ENCODE results near the gene NXT1.

NXT1 gene

DNA sequence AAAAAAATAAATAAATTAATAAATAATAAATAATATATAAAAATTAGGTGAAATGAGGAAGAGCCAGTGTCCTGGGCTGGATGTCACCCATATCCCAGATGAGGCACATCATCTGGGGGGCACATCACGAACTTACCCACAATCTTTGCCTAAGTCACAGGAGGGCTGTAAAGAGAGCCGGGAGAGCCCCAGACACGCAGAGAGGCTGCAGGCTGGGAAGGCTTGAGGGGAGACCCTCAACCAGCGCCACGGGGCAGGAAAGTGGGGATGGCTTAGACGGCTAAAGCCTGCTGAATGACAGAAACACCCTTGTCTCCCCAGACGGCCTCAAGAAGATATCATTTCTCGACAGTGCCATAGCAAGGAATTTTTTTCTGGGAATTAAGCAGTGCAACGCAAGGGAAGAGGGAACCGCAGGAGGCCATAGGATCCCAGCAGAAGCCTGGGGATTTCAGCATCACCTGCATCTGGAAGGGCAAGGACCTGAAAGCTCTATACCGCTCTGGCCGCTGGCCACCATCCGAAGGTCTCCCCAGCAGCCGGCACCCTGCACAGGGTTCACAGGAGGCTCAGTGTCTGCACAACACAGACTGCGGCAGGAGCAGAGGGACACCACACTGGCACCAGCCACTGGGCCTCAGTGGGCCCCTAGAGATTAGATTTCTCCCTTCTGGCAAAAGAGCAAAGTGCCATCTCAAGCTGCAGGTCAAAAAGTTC, 22.8 kb upstream of the NXT1 start:
- Histone ChIP-seq H3K27ac (ENCODE audit: low read depth, low read length, severe bottlenecking) (no peak overlapping the region), H3K4me1 (ENCODE audit: control insufficient read depth, insufficient read depth, low read length, poor library complexity, severe bottlenecking) (peaks cover 7% of the 10 kb centered on the region), H3K9me3 (ENCODE audit: control insufficient read depth, low read length) (no peaks in the 10 kb centered on the region), H3K36me3 (ENCODE audit: control insufficient read depth, insufficient read depth, low read length) (no peaks in the 10 kb centered on the region), H3K4me3 (ENCODE audit: extremely low read depth, insufficient read depth, low read length, poor library complexity, severe bottlenecking) (no peak overlapping the region)
- WGBS, 2 experiments (ENCODE audit: insufficient coverage in 2 of 2), result 91 to 96% methylated on average over 13 to 15 of the region's 15 CpGs

DNA sequence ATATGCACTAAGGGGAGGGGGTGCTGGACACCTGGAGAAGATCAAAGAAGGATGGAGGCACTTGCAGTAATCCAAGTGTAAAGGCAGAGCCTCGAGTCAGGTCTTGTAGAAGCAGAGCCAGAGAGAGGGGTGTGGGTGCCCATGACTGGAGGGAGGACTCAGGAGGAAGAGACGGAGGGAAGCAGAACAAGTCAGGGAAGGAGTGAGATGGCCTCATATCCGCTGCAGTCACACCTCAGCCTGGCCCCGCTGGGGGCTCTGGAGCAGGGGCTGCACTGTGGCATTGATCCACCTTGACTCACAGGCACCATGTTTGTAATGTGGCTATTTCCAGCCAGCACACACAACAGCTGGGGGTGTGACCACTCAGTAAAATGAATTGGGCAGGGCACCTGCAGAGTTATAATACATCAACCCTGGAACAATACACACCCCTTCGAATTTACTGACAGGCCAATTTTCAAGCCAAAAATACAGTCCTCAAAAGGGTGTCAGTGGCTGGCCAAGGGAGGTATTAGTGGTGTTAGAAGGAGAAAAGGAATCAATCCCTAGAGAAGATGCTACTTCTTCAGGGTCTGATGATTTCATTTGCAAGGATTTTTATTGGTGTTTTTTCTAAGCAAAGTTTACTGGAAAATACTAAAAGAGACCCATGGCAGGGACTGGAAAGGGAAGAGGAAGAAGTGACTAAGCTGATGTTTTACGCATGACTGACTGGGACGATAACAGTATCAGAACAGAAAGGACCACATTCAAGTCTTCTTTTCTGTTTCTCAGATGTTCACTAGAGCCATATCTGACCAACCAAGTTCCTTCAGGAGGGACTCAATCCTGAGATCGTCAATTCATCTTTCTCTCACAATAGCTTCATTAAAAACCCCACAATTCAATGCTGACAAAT, 18.9 kb upstream of the NXT1 start:
- Histone ChIP-seq H3K9me3 (ENCODE audit: control insufficient read depth, low read length) (no peaks in the 10 kb centered on the region), H3K4me1 (ENCODE audit: control insufficient read depth, insufficient read depth, low read length, poor library complexity, severe bottlenecking) (peaks cover 7% of the 10 kb centered on the region), H3K27ac (ENCODE audit: low read depth, low read length, severe bottlenecking) (no peak overlapping the region), H3K36me3 (ENCODE audit: control insufficient read depth, insufficient read depth, low read length) (no peaks in the 10 kb centered on the region), H3K4me3 (ENCODE audit: extremely low read depth, insufficient read depth, low read length, poor library complexity, severe bottlenecking) (no peak overlapping the region)
- WGBS, 2 experiments (ENCODE audit: insufficient coverage in 2 of 2), result 84 to 93% methylated on average over 6 to 7 of the region's 8 CpGs

DNA sequence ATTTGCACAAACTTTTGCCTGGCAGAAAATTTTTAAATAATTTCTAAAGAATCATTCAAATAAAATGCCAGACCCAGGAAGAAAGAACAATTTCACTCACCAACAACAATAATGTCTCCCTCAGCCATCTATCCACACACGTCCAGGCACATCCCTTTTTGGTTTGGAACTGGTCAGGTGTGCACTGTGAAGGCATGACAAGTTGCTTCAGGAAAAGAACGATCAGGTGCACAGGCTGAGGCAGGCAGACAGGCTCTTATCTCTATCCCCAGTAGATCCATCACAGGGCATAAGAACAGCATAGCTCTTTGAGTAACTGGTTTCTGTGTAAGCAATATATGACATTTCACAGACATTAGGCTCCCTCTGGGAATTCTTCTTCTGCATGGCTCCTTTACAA, 18.1 kb upstream of the NXT1 start:
- 90 to 100% methylated on average over 1 to 2 of the region's 2 CpGs for WGBS, 2 experiments (ENCODE audit: insufficient coverage in 2 of 2)
- H3K4me3 ChIP-seq (ENCODE audit: extremely low read depth, insufficient read depth, low read length, poor library complexity, severe bottlenecking), result no peak overlapping the region

DNA sequence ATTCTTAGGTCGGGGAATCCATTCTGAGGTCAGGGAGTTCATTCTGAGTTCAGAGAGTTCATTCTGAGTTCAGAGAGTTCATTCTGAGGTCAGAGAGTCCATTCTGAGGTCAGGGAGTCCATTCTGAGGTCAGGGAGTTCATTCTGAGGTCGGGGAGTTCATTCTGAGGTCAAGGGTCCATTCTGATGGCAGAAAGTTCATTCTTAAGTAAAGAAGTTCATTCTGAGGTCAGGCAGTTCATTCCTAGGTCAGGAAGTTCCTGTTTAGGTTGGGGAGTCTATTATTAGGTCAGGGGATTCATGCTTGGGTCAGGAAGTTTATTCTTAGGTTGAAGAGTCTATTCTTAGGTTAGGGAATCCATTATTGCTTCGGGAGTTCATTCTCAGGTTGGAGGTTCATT, 16.5 kb upstream of the NXT1 start:
- peaks cover 7% of the 10 kb centered on the region for H3K4me1 ChIP-seq (ENCODE audit: control insufficient read depth, insufficient read depth, low read length, poor library complexity, severe bottlenecking)
- WGBS, 2 experiments (ENCODE audit: insufficient coverage in 2 of 2), result 70 to 77% methylated on average over 3 of the region's 3 CpGs
- H3K4me3 ChIP-seq (ENCODE audit: extremely low read depth, insufficient read depth, low read length, poor library complexity, severe bottlenecking), result no peak overlapping the region
- no peaks in the 10 kb centered on the region for H3K36me3 ChIP-seq (ENCODE audit: control insufficient read depth, insufficient read depth, low read length)
- H3K27ac ChIP-seq (ENCODE audit: low read depth, low read length, severe bottlenecking), result no peak overlapping the region
- H3K9me3 ChIP-seq (ENCODE audit: control insufficient read depth, low read length), result no peaks in the 10 kb centered on the region

More for the DNA sequence above, 18.1 kb upstream of the NXT1 start:
- Histone ChIP-seq H3K36me3 (ENCODE audit: control insufficient read depth, insufficient read depth, low read length) (no peaks in the 10 kb centered on the region), H3K27ac (ENCODE audit: low read depth, low read length, severe bottlenecking) (no peak overlapping the region), H3K9me3 (ENCODE audit: control insufficient read depth, low read length) (no peaks in the 10 kb centered on the region), H3K4me1 (ENCODE audit: control insufficient read depth, insufficient read depth, low read length, poor library complexity, severe bottlenecking) (peaks cover 7% of the 10 kb centered on the region)

DNA sequence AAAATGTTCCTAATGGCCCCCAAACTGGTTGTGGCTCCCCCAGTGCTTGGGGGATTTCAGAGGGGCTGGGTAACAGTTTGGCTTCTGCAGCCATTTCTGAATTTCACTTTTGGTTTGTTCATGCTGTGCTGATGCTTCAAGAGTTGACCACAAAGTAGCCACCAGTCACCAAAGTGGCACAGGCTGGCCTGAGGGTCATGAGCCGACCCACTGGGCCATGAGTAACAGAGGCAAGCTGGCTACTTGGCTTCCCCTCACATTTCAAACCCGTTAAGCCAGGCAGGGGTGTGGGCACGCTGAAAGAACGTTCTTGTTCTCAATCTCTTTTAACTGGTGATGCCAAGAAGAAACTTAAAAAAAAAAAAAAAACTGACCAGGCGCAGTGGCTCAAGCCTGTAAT, 15.1 kb upstream of the NXT1 start:
- Histone ChIP-seq H3K9me3 (ENCODE audit: control insufficient read depth, low read length) (no peaks in the 10 kb centered on the region), H3K4me3 (ENCODE audit: extremely low read depth, insufficient read depth, low read length, poor library complexity, severe bottlenecking) (no peak overlapping the region), H3K36me3 (ENCODE audit: control insufficient read depth, insufficient read depth, low read length) (no peaks in the 10 kb centered on the region), H3K4me1 (ENCODE audit: control insufficient read depth, insufficient read depth, low read length, poor library complexity, severe bottlenecking) (peaks cover 11% of the 10 kb centered on the region), H3K27ac (ENCODE audit: low read depth, low read length, severe bottlenecking) (no peak overlapping the region)
- WGBS, 2 experiments (ENCODE audit: insufficient coverage in 2 of 2), result 90 to 98% methylated on average over 2 to 4 of the region's 5 CpGs

DNA sequence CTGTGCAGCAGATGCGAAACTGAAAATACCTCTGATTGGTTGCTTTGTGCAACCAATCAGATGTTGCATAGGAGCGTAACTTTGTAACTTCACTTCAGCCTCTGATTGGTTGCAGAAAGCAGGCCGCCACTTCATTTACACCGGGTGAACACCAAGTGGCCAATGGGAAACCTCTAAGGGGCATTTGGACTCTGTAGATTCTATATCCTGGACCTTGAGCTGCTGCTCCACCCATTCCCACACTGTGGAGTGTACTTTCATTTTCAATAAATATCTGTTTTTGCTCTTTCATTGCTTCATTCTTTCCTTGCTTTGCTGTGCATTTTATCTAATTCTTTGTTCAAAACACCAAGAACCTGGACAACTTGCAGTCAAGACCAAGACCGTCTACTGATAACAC, 14.1 kb upstream of the NXT1 start:
- Histone ChIP-seq H3K27ac (ENCODE audit: low read depth, low read length, severe bottlenecking) (no peak overlapping the region), H3K36me3 (ENCODE audit: control insufficient read depth, insufficient read depth, low read length) (no peaks in the 10 kb centered on the region), H3K9me3 (ENCODE audit: control insufficient read depth, low read length) (no peaks in the 10 kb centered on the region), H3K4me1 (ENCODE audit: control insufficient read depth, insufficient read depth, low read length, poor library complexity, severe bottlenecking) (peaks cover 11% of the 10 kb centered on the region), H3K4me3 (ENCODE audit: extremely low read depth, insufficient read depth, low read length, poor library complexity, severe bottlenecking) (no peak overlapping the region)
- WGBS, 2 experiments (ENCODE audit: insufficient coverage in 2 of 2), result 94 to 100% methylated on average over 4 to 5 of the region's 5 CpGs

DNA sequence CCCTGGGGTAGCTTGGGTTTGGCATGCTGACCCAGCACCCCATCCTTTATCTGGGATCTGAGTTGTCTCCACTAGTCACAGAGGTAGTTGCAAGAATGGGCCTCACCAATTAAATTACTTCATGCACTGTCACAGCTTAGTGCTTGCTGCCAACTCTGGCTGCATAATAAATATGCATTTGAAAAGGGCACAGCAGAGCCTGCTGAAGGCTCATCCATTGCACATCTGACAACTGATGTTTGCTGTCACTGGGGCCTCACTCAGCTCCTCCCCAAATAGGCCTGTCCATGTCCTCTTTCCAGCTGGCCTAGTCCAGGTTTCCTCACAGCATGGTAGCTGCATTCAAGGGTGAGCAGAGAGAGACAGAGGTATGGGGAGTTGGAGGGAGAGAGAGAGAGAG, 13.3 kb upstream of the NXT1 start:
- Histone ChIP-seq H3K36me3 (ENCODE audit: control insufficient read depth, insufficient read depth, low read length) (no peaks in the 10 kb centered on the region), H3K4me1 (ENCODE audit: control insufficient read depth, insufficient read depth, low read length, poor library complexity, severe bottlenecking) (peaks cover 4% of the 10 kb centered on the region), H3K27ac (ENCODE audit: low read depth, low read length, severe bottlenecking) (no peak overlapping the region), H3K9me3 (ENCODE audit: control insufficient read depth, low read length) (no peaks in the 10 kb centered on the region), H3K4me3 (ENCODE audit: extremely low read depth, insufficient read depth, low read length, poor library complexity, severe bottlenecking) (no peak overlapping the region)

DNA sequence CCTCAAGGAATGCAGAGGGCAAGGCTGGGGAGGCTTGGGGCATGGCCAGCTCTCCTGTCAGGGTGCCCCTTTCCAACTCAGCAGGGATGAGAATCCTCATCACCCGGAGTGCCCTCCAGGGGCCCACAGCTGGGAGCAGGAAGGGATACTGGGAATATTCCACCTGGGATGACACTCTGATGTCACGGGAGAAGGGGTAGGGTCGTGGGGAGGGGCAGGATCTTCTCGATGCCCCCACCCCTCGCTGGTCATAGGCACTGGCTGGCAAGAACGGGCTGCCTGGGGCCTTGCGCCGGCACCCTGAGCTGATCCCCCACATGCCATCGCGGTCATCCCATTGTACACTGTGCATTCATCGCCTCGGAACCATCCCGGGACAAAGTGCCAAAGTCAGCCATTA, 10.6 kb upstream of the NXT1 start:
- peaks cover 9% of the 10 kb centered on the region for H3K4me1 ChIP-seq (ENCODE audit: control insufficient read depth, insufficient read depth, low read length, poor library complexity, severe bottlenecking)
- H3K9me3 ChIP-seq (ENCODE audit: control insufficient read depth, low read length), result no peaks in the 10 kb centered on the region
- no peaks in the 10 kb centered on the region for H3K36me3 ChIP-seq (ENCODE audit: control insufficient read depth, insufficient read depth, low read length)
- H3K4me3 ChIP-seq (ENCODE audit: extremely low read depth, insufficient read depth, low read length, poor library complexity, severe bottlenecking), result no peak overlapping the region
- H3K27ac ChIP-seq (ENCODE audit: low read depth, low read length, severe bottlenecking), result no peak overlapping the region
- 88 to 97% methylated on average over 11 to 13 of the region's 13 CpGs for WGBS, 2 experiments (ENCODE audit: insufficient coverage in 2 of 2)

DNA sequence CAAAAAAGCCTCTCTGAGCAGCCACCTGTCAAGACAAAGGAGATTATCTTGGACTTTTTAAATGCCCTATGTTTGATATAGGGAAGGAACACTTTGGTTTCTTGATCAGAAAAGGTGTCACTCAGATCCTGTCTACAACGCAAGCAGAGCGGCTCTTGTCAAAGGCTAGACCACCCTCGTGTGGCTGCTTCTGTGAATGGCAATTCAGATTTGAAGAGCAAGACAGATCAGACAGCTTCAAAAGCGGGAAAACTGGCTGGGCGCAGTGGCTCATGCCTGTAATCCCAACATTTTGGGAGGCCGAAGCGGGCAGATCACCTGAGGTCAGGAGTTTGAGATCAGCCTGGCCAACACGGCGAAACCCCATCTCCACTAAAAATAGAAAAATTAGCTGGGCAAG, 10.1 kb upstream of the NXT1 start:
- Histone ChIP-seq H3K9me3 (ENCODE audit: control insufficient read depth, low read length) (no peaks in the 10 kb centered on the region), H3K36me3 (ENCODE audit: control insufficient read depth, insufficient read depth, low read length) (no peaks in the 10 kb centered on the region), H3K4me1 (ENCODE audit: control insufficient read depth, insufficient read depth, low read length, poor library complexity, severe bottlenecking) (peaks cover 9% of the 10 kb centered on the region), H3K27ac (ENCODE audit: low read depth, low read length, severe bottlenecking) (no peak overlapping the region), H3K4me3 (ENCODE audit: extremely low read depth, insufficient read depth, low read length, poor library complexity, severe bottlenecking) (no peak overlapping the region)
- 38 to 48% methylated on average over 7 to 8 of the region's 9 CpGs for WGBS, 2 experiments (ENCODE audit: insufficient coverage in 2 of 2)

DNA sequence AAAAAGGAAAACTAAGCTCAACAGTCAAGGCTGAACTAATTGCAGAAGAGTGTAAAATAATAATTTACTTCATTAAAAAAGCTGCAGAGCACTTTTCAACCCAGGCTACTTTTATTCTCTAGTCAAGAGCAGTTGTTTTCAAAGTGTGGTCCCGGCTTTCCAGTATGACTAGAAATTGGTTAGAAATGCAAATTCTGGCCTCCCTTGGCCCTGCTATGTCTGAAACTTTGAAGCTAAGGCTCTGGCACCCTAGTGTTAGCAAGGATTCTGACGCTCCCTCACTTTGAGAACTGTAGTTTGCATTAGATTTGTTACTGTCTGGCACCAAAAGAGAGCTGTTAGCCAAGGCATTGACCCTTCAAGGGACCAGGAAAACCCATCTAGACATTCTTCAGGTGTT, 9.5 kb upstream of the NXT1 start:
- Histone ChIP-seq H3K4me3 (ENCODE audit: extremely low read depth, insufficient read depth, low read length, poor library complexity, severe bottlenecking) (no peak overlapping the region), H3K36me3 (ENCODE audit: control insufficient read depth, insufficient read depth, low read length) (no peaks in the 10 kb centered on the region), H3K27ac (ENCODE audit: low read depth, low read length, severe bottlenecking) (no peak overlapping the region), H3K4me1 (ENCODE audit: control insufficient read depth, insufficient read depth, low read length, poor library complexity, severe bottlenecking) (peaks cover 9% of the 10 kb centered on the region), H3K9me3 (ENCODE audit: control insufficient read depth, low read length) (no peaks in the 10 kb centered on the region)
- 45 to 83% methylated on average over 1 to 2 of the region's 2 CpGs for WGBS, 2 experiments (ENCODE audit: insufficient coverage in 2 of 2)

DNA sequence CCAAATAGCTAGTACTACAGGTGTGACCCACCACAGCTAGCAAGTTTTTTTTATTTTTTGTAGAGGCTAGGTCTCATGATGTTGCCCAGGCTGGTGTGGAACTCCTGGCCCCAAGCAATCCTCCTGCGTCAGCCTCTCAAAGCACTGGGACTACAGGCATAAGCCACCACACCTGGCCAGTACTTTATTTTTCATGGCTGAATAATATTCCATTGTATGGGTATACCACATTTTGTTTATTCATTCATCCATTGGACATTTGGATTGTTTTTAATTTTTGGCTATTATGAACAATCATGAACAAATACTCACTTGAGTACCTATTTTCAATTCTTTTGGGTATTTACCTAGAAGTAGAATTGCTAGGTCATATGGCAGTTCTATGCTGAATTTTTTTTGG, 7.0 kb upstream of the NXT1 start:
- Histone ChIP-seq H3K4me3 (ENCODE audit: extremely low read depth, insufficient read depth, low read length, poor library complexity, severe bottlenecking) (no peak overlapping the region), H3K9me3 (ENCODE audit: control insufficient read depth, low read length) (no peaks in the 10 kb centered on the region), H3K4me1 (ENCODE audit: control insufficient read depth, insufficient read depth, low read length, poor library complexity, severe bottlenecking) (peaks cover 10% of the 10 kb centered on the region), H3K36me3 (ENCODE audit: control insufficient read depth, insufficient read depth, low read length) (no peaks in the 10 kb centered on the region), H3K27ac (ENCODE audit: low read depth, low read length, severe bottlenecking) (no peak overlapping the region)
- WGBS, 2 experiments (ENCODE audit: insufficient coverage in 2 of 2), result 100% methylated on average over 1 of the region's 1 CpG; no CpG with 5 or more reads in 1 of the 2 experiments
